ENCODE results near the gene ERAP2. TPM values are rescaled to one million over a fixed set of nuclear protein-coding genes. Genes with fewer than 3 reads are reported as not detected.

Gene ERAP2
- total and polyA plus RNA-seq, 7 donors: 0.60 to 44.9 (median 7.7) TPM

DNA sequence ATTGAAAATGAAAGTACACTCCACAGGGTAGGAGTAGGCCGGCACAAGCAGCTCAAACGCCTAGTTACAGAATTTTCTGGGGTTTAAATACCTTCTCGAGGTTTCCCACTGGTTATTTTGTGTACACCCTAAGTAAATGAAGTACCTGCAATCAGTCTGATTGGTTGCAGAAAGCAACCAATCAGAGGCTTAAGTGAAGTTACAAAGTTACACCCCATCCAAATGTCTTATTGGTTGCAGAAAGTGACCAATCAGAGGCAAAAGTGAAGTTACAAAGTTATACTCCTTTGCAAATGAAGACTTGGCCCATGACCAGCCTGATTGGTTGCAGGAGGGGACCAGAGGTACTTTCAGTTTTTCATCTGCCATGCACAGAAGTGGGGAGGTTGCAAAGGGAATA lies 33.2 kb upstream of the ERAP2 start:
- intact Hi-C loops (cut with DNase I): no loop called here
- TF ChIP-seq EP300 (IDR thresholded peaks at IDR 0.05) (no peak), POLR2AphosphoS5 (IDR thresholded peaks at IDR 0.05) (no peak), POLR2A (IDR thresholded peaks at IDR 0.05) (no peak)
- TF ChIP-seq, protein P1, sequence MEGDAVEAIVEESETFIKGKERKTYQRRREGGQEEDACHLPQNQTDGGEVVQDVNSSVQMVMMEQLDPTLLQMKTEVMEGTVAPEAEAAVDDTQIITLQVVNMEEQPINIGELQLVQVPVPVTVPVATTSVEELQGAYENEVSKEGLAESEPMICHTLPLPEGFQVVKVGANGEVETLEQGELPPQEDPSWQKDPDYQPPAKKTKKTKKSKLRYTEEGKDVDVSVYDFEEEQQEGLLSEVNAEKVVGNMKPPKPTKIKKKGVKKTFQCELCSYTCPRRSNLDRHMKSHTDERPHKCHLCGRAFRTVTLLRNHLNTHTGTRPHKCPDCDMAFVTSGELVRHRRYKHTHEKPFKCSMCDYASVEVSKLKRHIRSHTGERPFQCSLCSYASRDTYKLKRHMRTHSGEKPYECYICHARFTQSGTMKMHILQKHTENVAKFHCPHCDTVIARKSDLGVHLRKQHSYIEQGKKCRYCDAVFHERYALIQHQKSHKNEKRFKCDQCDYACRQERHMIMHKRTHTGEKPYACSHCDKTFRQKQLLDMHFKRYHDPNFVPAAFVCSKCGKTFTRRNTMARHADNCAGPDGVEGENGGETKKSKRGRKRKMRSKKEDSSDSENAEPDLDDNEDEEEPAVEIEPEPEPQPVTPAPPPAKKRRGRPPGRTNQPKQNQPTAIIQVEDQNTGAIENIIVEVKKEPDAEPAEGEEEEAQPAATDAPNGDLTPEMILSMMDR (IDR thresholded peaks at IDR 0.05): no peak
- Histone ChIP-seq H3K4me1 (no peaks in the 10 kb centered on the region), H3K27ac (no peak overlapping the region), H3K9me3 (no peaks in the 10 kb centered on the region), H3K27me3 (no peaks in the 10 kb centered on the region), H3K4me3 (no peak overlapping the region), H3K36me3 (no peaks in the 10 kb centered on the region)
- DNase-seq: no peak
- 92% methylated on average over 3 of the region's 3 CpGs for WGBS, 2 donors

DNA sequence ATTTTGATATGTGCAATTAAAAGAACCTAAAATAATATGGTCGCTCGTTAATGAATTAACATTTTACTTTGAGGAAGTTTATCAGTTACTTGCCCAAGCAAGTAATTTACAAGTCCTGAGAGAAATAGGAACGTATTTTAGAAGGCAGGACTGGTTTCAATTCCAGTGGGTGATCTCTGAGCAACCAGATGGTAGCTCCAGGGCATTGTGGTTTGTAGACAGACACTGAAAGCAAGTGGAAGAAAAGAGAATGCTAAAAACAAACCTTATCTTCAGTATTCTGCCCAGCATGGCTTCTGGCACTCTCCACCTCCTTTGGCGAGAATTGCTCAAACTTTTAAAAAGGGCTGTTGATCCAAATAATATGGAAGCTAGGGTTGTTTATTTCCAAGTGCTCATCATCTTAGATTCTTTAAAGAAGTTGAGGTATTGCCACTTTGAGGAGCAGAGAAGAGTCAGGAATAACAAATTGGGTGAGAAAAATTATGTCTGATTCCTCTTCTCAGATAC lies 31.8 kb upstream of the ERAP2 start:
- Histone ChIP-seq H3K9me3 (no peaks in the 10 kb centered on the region), H3K4me1 (no peaks in the 10 kb centered on the region), H3K36me3 (no peaks in the 10 kb centered on the region), H3K27me3 (no peaks in the 10 kb centered on the region), H3K4me3 (no peak overlapping the region), H3K27ac (no peak overlapping the region)
- 76 to 93% methylated on average over 4 of the region's 4 CpGs for WGBS, 2 donors
- intact Hi-C loops (cut with DNase I): no loop called here
- TF ChIP-seq POLR2AphosphoS5 (IDR thresholded peaks at IDR 0.05): no peak
- TF ChIP-seq, protein P1 (IDR thresholded peaks at IDR 0.05): no peak
- TF ChIP-seq EP300 (IDR thresholded peaks at IDR 0.05): no peak
- TF ChIP-seq POLR2A (IDR thresholded peaks at IDR 0.05): no peak
- DNase-seq: no peak

DNA sequence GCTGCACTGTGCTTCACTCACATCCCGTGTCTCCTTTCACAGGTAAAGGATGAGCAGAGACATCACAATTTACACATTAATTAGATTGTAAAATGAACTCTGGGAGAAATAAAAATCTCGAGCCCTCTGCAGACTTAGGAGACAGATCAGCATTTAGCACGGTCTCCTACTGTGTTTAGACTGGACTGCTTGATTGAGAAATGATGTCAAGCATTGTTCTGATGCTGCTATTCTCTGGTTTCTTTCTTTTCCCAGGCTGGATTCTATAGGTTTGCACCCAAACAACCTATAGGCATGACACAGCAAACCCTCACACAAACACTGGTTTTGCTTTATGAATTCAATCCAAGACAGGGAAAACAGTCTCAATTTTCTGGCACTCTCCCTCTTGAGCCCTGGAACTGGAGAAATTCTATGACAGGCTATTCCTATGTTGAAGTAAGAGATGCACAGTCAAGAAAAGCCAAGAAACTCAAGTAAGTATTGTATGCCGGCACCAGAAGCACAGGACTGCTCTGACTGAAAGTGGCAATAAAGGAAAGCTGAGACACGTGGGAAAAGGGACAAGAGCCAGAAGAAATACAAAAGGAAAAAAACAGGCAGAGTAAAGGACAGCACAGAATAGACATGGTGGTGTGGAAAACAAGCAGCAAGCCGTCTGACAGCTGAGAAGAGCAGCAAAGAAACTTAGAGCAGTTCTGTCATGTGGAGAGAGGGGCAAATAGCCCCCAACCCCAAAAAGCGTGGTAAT lies 24.8 kb upstream of the ERAP2 start:
- H3K36me3 ChIP-seq: no peaks in the 10 kb centered on the region
- intact Hi-C loops (cut with DNase I): no loop called here
- no peaks in the 10 kb centered on the region for H3K27me3 ChIP-seq
- no peak for DNase-seq
- no peaks in the 10 kb centered on the region for H3K4me1 ChIP-seq
- no peak for TF ChIP-seq POLR2A (IDR thresholded peaks at IDR 0.05)
- TF ChIP-seq, protein P1 (IDR thresholded peaks at IDR 0.05): no peak
- TF ChIP-seq EP300 (IDR thresholded peaks at IDR 0.05): no peak
- no peak for TF ChIP-seq POLR2AphosphoS5 (IDR thresholded peaks at IDR 0.05)
- no peak overlapping the region for H3K4me3 ChIP-seq
- no peak overlapping the region for H3K27ac ChIP-seq
- peaks cover 0 to 3% (median 0%) of the 10 kb centered on the region in 4 donors for H3K9me3 ChIP-seq
- whole genome bisulfite sequencing, 2 donors: 57 to 75% methylated on average over 7 of the region's 7 CpGs

DNA sequence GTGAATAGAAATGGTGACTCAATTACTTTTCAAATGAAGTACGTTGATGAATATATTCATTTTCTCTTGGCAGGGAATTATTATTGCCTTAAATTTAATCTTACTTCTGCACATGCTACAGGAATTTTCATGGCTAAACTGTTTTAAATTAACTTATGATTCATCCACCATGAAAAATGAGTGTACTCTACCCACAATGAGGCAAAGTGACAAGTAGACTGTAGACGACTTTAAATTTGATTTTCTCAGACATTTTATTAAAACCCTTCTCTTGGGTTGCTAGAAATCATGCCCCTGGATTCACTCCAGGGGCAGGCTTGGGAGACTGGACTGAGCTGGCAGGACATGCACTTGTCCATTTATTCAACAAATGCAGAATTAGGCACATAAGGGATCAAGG lies 23.5 kb upstream of the ERAP2 start:
- Histone ChIP-seq H3K27ac (no peak overlapping the region), H3K27me3 (no peaks in the 10 kb centered on the region), H3K36me3 (no peaks in the 10 kb centered on the region), H3K4me1 (no peaks in the 10 kb centered on the region), H3K9me3 (peaks cover 0 to 3% (median 0%) of the 10 kb centered on the region in 4 donors), H3K4me3 (no peak overlapping the region)
- no peak for TF ChIP-seq POLR2A (IDR thresholded peaks at IDR 0.05)
- intact Hi-C loops (cut with DNase I): no loop called here
- DNase-seq: no peak
- WGBS, 2 donors: 70 to 93% methylated on average over 2 of the region's 2 CpGs

DNA sequence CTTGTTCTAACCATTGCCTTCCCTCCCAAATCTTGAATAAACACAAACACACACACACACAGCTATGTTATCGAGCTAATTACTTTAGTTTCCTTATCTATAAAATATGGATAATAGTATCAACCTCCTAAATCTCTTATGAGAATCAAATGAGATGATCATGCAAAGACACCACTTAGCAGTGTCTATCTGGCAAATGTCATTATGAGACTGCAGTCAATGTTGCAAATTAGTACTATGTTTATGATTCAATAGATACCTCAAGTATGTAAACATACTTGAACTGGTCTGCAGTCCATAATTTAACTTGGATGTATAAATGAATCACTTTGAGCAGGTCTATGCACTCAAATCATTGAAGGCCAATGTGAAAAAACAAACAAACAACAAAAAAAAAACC lies 22.2 kb upstream of the ERAP2 start:
- no peaks in the 10 kb centered on the region for H3K27me3 ChIP-seq
- intact Hi-C loops (cut with DNase I): no loop called here
- WGBS, 2 donors: 12 to 74% methylated on average over 1 of the region's 1 CpG
- TF ChIP-seq EP300 (IDR thresholded peaks at IDR 0.05) (no peak), POLR2A (IDR thresholded peaks at IDR 0.05) (no peak), POLR2AphosphoS5 (IDR thresholded peaks at IDR 0.05) (no peak)
- TF ChIP-seq, protein P1 (IDR thresholded peaks at IDR 0.05): no peak
- H3K4me1 ChIP-seq: no peaks in the 10 kb centered on the region
- H3K36me3 ChIP-seq: no peaks in the 10 kb centered on the region
- DNase-seq: no peak
- no peak overlapping the region for H3K27ac ChIP-seq
- peaks cover 0 to 3% (median 0%) of the 10 kb centered on the region in 4 donors for H3K9me3 ChIP-seq
- no peak overlapping the region for H3K4me3 ChIP-seq

All from sigmoid colon (tissue), 7 donors.